ENCODE results near the gene DPM1. TPM values are rescaled to one million over a fixed set of nuclear protein-coding genes. Genes with fewer than 3 reads are reported as not detected.

Gene DPM1
- total RNA-seq, 1 experiment from 2014 or later: 57.8 TPM

- no peak for TF ChIP-seq RORB (CRISPR knock-in tag; IDR thresholded peaks at IDR 0.05)
- no peak for TF ChIP-seq IRF2 (CRISPR knock-in tag; IDR thresholded peaks at IDR 0.05; ENCODE audit: borderline replicate concordance, low read depth)
- no peak for TF ChIP-seq MYBL2 (CRISPR knock-in tag; IDR thresholded peaks at IDR 0.05)
- no peak for TF ChIP-seq ZNF425 (CRISPR knock-in tag; conservative IDR thresholded peaks at IDR 0.05)
- TF ChIP-seq CREM (CRISPR knock-in tag; IDR thresholded peaks at IDR 0.05): no peak
- TF ChIP-seq, protein P1, sequence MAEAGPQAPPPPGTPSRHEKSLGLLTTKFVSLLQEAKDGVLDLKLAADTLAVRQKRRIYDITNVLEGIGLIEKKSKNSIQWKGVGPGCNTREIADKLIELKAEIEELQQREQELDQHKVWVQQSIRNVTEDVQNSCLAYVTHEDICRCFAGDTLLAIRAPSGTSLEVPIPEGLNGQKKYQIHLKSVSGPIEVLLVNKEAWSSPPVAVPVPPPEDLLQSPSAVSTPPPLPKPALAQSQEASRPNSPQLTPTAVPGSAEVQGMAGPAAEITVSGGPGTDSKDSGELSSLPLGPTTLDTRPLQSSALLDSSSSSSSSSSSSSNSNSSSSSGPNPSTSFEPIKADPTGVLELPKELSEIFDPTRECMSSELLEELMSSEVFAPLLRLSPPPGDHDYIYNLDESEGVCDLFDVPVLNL (CRISPR knock-in tag; IDR thresholded peaks at IDR 0.05; ENCODE audit: borderline replicate concordance, low read depth): no peak
- TF ChIP-seq MAX (CRISPR knock-in tag; IDR thresholded peaks at IDR 0.05): no peak
- TF ChIP-seq, protein P2, sequence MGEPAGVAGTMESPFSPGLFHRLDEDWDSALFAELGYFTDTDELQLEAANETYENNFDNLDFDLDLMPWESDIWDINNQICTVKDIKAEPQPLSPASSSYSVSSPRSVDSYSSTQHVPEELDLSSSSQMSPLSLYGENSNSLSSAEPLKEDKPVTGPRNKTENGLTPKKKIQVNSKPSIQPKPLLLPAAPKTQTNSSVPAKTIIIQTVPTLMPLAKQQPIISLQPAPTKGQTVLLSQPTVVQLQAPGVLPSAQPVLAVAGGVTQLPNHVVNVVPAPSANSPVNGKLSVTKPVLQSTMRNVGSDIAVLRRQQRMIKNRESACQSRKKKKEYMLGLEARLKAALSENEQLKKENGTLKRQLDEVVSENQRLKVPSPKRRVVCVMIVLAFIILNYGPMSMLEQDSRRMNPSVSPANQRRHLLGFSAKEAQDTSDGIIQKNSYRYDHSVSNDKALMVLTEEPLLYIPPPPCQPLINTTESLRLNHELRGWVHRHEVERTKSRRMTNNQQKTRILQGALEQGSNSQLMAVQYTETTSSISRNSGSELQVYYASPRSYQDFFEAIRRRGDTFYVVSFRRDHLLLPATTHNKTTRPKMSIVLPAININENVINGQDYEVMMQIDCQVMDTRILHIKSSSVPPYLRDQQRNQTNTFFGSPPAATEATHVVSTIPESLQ (CRISPR knock-in tag; IDR thresholded peaks at IDR 0.05): no peak
- TF ChIP-seq EMX1 (CRISPR knock-in tag; IDR thresholded peaks at IDR 0.05): no peak
- TF ChIP-seq FOXP4 (CRISPR knock-in tag; IDR thresholded peaks at IDR 0.05): no peak
- no peak for TF ChIP-seq ELF4 (CRISPR knock-in tag; IDR thresholded peaks at IDR 0.05; ENCODE audit: low read depth)
- TF ChIP-seq GRHL2 (CRISPR knock-in tag; IDR thresholded peaks at IDR 0.05; ENCODE audit: insufficient replicate concordance, severe bottlenecking): no peak
- no peak for TF ChIP-seq ZNF232 (CRISPR knock-in tag; IDR thresholded peaks at IDR 0.05)
- no peak for TF ChIP-seq ZBTB21 (CRISPR knock-in tag; IDR thresholded peaks at IDR 0.05; ENCODE audit: borderline replicate concordance)
- no peak for TF ChIP-seq PRDM15 (CRISPR knock-in tag; IDR thresholded peaks at IDR 0.05)
- no peak for TF ChIP-seq GTF2I (CRISPR knock-in tag; conservative IDR thresholded peaks at IDR 0.05)
- TF ChIP-seq ZNF138 (CRISPR knock-in tag; conservative IDR thresholded peaks at IDR 0.05): no peak
- TF ChIP-seq PREB (CRISPR knock-in tag; IDR thresholded peaks at IDR 0.05; ENCODE audit: borderline replicate concordance): no peak
- no peak for TF ChIP-seq ATF1 (CRISPR knock-in tag; IDR thresholded peaks at IDR 0.05)
- Mint-ChIP-seq H3K4me1 (peaks cover 22% of the 10 kb centered on the region), H3K4me3 (peak overlapping the region; percentile 99), H3K9me3 (0 out of 2 replicates have a peak, but pooled peaks cover 3% of the 10 kb centered on the region), H3K27ac (peak overlapping the region; percentile 95), H3K27me3 (ENCODE audit: low read depth) (no peaks in the 10 kb centered on the region), H3K36me3 (peaks cover 29% of the 10 kb centered on the region)
- ATAC-seq (no peak), DNase-seq (ENCODE audit: low spot score) (no peak)
- ChIA-PET POLR2A (interaction anchor here (0.7 to 1.9 kb wide), 3 partner anchors 26 to 208 kb away, joined by 3 to 23 read pairs (median 6); partner anchors contain the start of gene ADNP), CTCF (interaction anchor here (1.1 to 2.1 kb wide), 6 partner anchors 26 to 369 kb away, joined by 3 to 13 read pairs (median 6); partner anchors contain the start of genes ADNP and BCAS4)
Observed at GRCh38 chr20:50957276-50957675, 1.1 kb downstream of the DPM1 start.

Measured in WTC11 (cell line).